Activated CD4-positive, alpha-beta T cell treated with anti-CD3 and anti-CD28 coated beads, Interleukin-2, amount 10 ng/mL, durations not matched to agents 24 days and 14 days (primary cell): Measurements from ENCODE around the gene COA8. TPM values are rescaled to one million over a fixed set of nuclear protein-coding genes. Genes with fewer than 3 reads are reported as not detected.
A peak's percentile ranks its signal among the peaks of the same experiment; 100 is the strongest.

ENCODE experiments used
- DNase-seq: peaks from one replicate; pipeline ENCODE4 v3.0.0; 2022
- H3K27ac Mint-ChIP-seq: one replicate; pipeline ENCODE4 v1.8.0; 2022; ENCODE audit warnings: mild to moderate bottlenecking, mixed read lengths
- H3K27me3 Mint-ChIP-seq: one replicate; pipeline ENCODE4 v1.8.0; 2022; ENCODE audit warnings: mixed read lengths
- H3K36me3 Mint-ChIP-seq: one replicate; pipeline ENCODE4 v1.8.0; 2022; ENCODE audit warnings: low read depth, mild to moderate bottlenecking, mixed read lengths
- H3K4me1 Mint-ChIP-seq: one replicate; pipeline ENCODE4 v1.8.0; 2021; ENCODE audit warnings: mixed read lengths
- H3K4me3 Mint-ChIP-seq: one replicate; pipeline ENCODE4 v1.8.0; 2022; ENCODE audit warnings: mild to moderate bottlenecking, moderate library complexity, mixed read lengths
- H3K9me3 Mint-ChIP-seq: one replicate; pipeline ENCODE4 v1.8.0; 2021; ENCODE audit warnings: mixed read lengths
- intact Hi-C: fragments of 100-400 bp; cut with micrococcal nuclease; formaldehyde crosslinking; loops from one replicate; pipeline ENCODE4 v1.15.1; 2023
- total RNA-seq: library from RNA; stranded (reverse); gene quantifications from 2 replicates; pipeline ENCODE4 v1.2.3, GENCODE V29; 2022

Gene COA8
- total RNA-seq, 1 donor from 2014 or later: 41.2 TPM

DNA sequence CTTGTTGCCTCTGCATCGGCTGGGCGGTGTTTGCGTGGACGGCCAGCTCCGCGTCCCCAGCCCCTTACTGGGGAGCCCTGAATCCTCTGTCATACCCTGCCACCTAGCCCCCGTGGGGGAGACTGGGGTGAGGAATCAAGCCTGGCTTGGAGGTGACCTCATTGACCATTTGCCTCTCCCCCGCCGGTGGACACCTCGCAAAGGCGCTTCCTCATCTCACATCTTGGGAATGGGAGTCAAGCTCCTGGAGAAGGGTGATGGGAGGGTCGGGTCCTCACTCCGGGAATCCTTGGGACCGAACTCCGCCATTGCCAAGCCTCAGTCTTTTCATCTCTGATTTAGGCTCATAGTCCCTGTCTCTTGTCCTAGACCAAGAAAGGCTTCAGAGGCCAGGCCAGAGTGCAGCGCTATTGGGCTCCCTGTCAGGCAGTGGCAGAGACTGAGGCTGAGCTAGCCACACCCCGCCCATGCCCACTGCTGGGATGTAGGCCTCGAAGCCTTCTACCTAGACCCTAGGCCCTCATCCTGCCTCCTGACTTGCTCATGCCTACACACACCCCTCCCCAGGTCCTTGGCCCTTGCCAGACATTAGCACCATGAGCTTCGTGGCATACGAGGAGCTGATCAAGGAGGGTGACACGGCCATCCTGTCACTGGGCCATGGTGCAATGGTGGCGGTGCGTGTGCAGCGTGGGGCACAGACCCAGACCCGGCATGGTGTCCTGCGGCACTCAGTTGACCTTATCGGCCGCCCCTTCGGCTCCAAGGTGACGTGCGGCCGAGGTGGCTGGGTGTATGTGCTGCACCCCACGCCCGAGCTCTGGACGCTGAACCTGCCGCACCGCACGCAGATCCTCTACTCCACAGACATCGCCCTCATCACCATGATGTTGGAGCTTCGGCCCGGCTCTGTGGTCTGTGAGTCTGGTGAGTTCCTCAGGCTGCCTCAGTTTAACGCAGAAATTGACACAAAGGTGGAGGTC lies 33.1 kb upstream of the COA8 start:
- peak overlapping the region; percentile 96 for H3K4me3 Mint-ChIP-seq

DNA sequence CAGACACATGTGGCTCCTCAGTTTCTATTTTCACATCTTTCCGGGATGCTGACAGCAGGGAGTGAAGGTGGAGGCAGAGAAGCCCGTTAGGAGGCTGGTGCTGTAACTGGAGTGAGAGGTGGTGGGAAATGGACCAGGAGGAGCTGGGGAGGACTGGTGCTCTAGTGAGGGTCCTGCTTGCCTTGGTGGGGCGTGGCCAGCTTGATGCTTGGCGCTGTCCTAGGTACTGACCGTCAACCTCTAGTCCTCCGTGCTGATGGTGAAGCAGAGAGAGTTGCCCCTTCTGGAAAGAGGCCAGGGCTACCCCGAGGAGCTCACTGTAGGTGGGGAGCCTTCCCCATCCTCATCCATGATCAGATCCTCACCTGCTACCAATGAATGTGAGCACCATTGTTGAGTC lies 32.4 kb upstream of the COA8 start:
- intact Hi-C loops: no loop called here
- peaks cover 1% of the 10 kb centered on the region for H3K27me3 Mint-ChIP-seq
- peak overlapping the region; percentile 96 for H3K4me3 Mint-ChIP-seq
- peak overlapping the region; percentile 56 for H3K27ac Mint-ChIP-seq
- peaks cover 17% of the 10 kb centered on the region for H3K36me3 Mint-ChIP-seq
- peak; percentile 79 for DNase-seq
- H3K9me3 Mint-ChIP-seq: no peaks in the 10 kb centered on the region
- H3K4me1 Mint-ChIP-seq: peaks cover 28% of the 10 kb centered on the region

More for the DNA sequence above, 33.1 kb upstream of the COA8 start:
- Mint-ChIP-seq H3K27me3 (peaks cover 5% of the 10 kb centered on the region), H3K27ac (peak overlapping the region; percentile 97), H3K36me3 (peaks cover 17% of the 10 kb centered on the region), H3K9me3 (no peaks in the 10 kb centered on the region), H3K4me1 (peaks cover 28% of the 10 kb centered on the region)
- peak; percentile 68 for DNase-seq
- intact Hi-C loops: loop anchor here (2.0 kb wide), 1 partner anchor 33 kb away; the partner anchor contains the start of genes BAG5 and COA8

DNA sequence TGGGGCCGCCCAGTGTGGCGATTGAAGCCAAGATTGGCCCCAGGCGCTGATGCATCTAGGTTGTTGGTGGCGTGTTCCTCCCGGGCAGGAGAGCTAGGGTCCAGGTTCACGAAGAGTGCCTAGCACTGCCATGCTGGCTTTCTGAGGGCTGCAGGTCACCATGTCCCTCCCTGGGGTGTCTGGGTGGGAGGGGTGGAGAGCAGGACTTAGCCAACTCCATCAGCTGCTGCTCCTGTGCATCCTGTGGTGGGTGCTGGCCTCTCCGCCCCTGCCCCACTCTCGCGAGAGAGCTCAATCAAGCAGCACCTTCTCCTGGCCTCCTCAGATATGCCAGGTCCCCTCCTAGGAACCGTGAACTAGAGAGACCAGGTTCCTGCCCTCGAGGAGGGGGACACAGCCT lies 31.9 kb upstream of the COA8 start:
- Mint-ChIP-seq H3K27me3 (peaks cover 1% of the 10 kb centered on the region), H3K4me1 (peaks cover 28% of the 10 kb centered on the region), H3K9me3 (no peaks in the 10 kb centered on the region), H3K27ac (no peak overlapping the region), H3K36me3 (peaks cover 17% of the 10 kb centered on the region), H3K4me3 (peak overlapping the region; percentile 96)
- intact Hi-C loops: no loop called here
- DNase-seq: no peak

DNA sequence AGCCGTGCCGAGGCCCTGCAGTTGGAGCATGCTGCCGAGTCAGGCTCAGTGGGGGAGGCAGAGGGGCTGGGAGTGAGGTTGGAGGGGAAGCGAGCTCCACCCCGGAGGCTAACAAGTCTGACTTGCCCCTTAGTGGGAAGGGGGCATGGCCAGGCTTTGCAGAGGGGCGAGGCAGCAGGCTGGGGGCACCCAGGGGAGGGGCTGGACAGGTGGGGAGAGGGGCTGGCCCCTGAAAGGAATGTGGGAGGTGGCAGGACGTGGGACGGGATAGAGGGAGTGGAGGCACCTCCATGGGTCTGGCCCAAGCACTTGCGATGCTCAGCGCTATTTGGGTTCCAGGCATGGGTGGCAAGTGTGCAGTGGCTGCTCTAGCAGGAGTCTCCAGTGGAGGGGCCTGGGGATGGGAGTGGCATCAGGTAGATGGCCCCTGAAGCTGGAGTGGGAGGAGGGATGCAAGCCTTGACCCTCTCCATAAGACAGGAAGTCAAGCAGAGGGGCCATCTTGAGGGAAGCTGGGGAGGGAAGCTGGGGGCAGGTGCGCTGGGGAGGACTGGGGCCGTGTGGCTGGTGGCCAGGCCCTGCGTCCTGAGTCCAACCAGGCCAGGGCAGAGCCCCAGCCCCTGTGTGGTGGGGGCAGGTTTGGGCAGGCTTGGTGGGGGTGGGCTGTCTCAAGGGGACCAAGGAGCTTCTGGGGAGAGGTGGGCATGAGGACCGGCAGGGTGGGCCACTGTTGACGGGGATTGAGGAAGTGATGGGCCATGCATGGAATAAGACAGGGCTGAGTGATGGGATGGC lies 31.1 kb upstream of the COA8 start:
- Mint-ChIP-seq H3K27me3 (peaks cover 1% of the 10 kb centered on the region), H3K9me3 (no peaks in the 10 kb centered on the region), H3K27ac (peak overlapping the region; percentile 37), H3K4me1 (peaks cover 28% of the 10 kb centered on the region), H3K36me3 (peaks cover 17% of the 10 kb centered on the region), H3K4me3 (peak overlapping the region; percentile 35)
- intact Hi-C loops: no loop called here
- no peak for DNase-seq

DNA sequence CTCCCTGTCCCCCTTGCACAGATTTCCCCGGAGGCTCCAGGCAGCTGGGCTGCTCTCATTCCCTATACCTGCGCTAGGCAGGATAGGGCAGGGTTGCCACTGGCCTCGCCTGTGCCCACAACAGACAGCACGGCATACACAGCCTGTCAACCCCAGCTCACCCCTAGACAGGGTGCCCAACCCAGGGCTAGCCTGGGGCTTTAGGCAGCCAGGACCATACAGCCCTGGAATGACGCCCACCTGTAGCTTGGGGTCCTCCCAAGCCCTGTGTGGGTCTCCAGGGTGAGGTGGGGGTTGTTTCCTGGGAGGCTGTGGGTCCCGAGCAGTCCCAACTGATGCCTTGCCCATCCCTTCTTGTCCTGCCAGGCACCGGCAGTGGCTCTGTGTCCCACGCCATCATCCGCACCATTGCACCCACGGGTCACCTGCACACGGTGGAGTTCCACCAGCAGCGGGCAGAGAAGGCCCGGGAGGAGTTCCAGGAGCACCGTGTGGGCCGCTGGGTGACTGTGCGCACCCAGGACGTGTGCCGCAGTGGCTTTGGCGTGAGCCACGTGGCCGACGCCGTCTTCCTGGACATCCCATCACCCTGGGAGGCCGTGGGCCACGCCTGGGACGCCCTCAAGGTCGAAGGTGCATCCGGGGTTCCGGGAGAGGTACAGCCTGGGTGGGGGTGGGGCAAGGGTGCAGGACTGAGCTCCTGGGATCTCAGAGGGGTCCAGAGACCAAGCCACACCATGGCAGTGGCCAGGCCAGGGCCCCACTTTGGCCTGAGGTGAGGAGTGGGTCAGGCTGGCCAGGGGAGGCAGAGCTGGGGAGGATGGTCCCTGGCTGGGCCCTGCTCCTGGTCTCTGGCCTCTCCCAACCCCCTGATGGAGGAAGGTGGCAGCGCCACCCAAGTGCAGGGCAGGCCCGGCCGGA lies 30.3 kb upstream of the COA8 start:
- peaks cover 22% of the 10 kb centered on the region for H3K4me1 Mint-ChIP-seq
- intact Hi-C loops: no loop called here

DNA sequence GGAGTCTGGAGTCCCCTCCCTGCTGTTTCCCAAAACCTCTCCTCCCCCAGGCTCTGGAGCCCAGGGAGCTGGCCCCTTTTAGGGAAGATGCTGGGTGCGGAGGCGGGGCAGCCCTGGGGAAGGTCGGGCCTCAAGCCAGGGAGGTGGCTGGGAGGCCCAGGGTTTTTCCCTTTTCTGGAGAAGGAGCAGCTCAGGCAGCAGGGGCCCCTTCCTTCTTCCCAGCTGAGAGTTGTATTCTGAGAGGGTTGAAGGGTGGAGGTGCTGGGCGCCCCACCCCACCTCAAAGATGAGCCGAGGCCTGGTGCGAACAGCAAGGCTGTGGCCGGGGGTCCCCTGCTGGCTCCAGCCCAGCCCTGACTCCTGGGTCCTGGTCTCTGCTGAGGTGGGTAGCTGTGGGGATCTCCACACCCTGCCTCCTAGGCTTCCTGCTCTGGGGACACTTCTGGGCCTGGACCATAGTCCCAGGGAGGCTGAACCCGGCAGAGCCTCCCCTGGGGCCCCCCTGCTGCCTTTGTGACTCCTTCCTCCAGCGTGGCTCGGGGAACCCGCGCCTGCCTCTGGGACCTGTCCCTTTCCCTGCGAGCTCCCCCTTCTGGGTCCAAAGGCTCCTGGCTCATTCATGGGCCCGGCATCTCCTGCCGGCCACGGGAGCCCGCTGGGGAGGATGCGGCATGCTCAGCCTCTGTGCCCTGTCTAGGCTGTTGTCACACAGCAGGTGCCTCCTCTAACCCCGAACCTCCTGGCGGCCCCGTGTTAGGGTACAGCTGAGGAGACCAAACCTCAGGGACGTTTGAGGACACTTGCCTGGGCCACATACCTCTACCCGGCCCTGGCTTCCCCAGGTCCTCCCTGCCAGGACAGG lies 29.4 kb upstream of the COA8 start:
- intact Hi-C loops: no loop called here
- Mint-ChIP-seq H3K4me3 (no peak overlapping the region), H3K27me3 (peaks cover 1% of the 10 kb centered on the region), H3K9me3 (no peaks in the 10 kb centered on the region), H3K4me1 (peaks cover 16% of the 10 kb centered on the region), H3K27ac (no peak overlapping the region), H3K36me3 (peaks cover 17% of the 10 kb centered on the region)
- no peak for DNase-seq

More for the DNA sequence above, 30.3 kb upstream of the COA8 start:
- Mint-ChIP-seq H3K9me3 (no peaks in the 10 kb centered on the region), H3K36me3 (peaks cover 17% of the 10 kb centered on the region), H3K4me3 (no peak overlapping the region), H3K27ac (peak overlapping the region; percentile 37), H3K27me3 (peaks cover 1% of the 10 kb centered on the region)
- no peak for DNase-seq

DNA sequence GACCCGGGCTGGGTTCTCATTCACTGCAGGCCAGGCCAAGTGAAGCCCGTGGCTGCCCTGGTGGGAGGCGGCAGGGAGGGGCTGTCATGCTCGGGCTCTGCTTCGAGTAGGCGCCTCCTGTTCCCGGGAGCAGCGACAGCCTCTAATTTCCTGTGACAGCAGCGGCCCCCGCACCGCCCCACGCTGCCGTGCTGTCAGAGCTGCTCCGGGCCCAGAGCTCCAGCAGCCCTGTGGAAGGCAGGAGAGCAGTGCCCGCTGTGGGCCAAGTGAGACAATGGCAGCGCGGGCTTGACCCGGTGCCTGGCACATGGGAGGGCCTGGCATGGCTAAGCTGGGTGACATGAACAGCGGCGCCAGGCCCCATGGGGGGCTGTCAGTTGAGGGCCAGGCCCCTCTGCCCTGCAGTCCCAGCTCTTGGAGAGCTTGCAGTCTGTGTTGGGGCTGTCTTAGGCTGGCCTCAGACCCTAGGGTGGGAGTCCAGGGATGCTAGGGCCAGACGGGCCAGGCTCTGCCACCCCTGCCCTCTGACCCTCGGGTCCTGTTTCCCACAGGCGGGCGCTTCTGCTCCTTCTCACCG lies 28.7 kb upstream of the COA8 start:
- Mint-ChIP-seq H3K36me3 (peaks cover 14% of the 10 kb centered on the region), H3K9me3 (no peaks in the 10 kb centered on the region), H3K4me1 (peaks cover 16% of the 10 kb centered on the region), H3K27ac (no peak overlapping the region), H3K27me3 (peaks cover 1% of the 10 kb centered on the region), H3K4me3 (no peak overlapping the region)
- DNase-seq: no peak
- intact Hi-C loops: no loop called here

DNA sequence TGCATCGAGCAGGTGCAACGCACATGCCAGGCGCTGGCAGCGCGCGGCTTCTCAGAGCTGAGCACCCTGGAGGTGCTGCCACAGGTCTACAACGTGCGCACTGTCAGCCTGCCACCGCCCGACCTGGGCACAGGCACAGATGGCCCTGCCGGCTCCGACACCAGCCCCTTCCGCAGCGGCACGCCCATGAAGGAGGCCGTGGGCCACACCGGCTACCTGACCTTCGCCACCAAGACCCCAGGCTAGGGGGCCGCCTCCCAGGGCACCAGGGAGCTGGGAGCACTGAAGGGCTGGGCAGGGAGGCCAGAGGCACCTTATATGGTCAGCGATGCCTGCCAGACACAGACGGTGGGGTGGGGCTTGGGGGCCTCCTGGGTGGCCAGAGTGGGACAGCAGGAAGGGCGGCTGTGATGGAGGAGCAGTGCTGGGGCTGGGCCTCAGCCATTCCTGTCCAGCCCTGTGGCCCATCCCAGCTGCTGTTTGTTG lies 28.1 kb upstream of the COA8 start:
- Mint-ChIP-seq H3K27me3 (no peaks in the 10 kb centered on the region), H3K4me1 (peaks cover 13% of the 10 kb centered on the region), H3K27ac (no peak overlapping the region), H3K9me3 (no peaks in the 10 kb centered on the region), H3K36me3 (peaks cover 11% of the 10 kb centered on the region), H3K4me3 (no peak overlapping the region)
- intact Hi-C loops: no loop called here
- DNase-seq: no peak

DNA sequence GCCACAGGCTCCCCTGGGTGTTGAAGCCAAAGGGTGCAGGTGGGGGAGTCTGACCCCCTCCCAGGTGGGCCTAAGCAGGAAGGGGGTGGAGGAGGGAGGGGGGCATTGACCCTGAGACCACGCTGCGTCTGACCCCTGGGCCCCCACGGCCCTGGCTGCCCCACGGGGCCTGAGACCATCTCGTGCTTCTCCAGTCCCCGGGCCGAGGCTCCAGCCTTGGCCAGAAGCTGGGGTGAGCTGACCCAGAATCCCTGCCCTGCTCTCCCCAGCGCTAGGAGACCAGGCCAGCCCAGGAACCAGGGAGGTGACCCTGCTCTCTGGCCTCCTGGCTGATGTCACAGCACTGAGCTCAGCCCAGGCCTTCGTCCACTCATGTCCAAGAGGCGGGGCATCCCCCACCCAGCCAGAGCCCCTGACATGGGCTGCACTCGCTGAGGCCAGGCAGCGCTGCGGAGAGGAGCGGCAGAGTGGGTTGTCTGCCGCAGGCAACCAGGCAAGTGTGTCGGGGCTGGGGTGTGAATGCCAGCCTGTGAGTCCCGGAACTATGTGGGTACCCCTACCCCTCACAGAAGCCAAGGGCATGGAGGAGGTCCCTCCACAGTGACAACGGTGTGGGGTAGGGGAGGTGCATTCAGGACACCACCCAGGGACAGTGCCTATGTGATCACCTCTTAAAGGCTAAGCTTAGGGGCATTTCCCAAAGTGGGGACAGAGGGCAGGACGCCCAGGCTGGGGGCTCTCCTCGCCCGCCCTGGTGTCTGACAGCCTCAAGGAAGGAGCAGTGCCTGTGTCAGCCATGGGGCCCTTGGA lies 27.5 kb upstream of the COA8 start:
- intact Hi-C loops: no loop called here
- Mint-ChIP-seq H3K36me3 (peaks cover 9% of the 10 kb centered on the region), H3K4me1 (peaks cover 8% of the 10 kb centered on the region), H3K27me3 (no peaks in the 10 kb centered on the region), H3K4me3 (no peak overlapping the region), H3K9me3 (no peaks in the 10 kb centered on the region), H3K27ac (no peak overlapping the region)
- DNase-seq: no peak

DNA sequence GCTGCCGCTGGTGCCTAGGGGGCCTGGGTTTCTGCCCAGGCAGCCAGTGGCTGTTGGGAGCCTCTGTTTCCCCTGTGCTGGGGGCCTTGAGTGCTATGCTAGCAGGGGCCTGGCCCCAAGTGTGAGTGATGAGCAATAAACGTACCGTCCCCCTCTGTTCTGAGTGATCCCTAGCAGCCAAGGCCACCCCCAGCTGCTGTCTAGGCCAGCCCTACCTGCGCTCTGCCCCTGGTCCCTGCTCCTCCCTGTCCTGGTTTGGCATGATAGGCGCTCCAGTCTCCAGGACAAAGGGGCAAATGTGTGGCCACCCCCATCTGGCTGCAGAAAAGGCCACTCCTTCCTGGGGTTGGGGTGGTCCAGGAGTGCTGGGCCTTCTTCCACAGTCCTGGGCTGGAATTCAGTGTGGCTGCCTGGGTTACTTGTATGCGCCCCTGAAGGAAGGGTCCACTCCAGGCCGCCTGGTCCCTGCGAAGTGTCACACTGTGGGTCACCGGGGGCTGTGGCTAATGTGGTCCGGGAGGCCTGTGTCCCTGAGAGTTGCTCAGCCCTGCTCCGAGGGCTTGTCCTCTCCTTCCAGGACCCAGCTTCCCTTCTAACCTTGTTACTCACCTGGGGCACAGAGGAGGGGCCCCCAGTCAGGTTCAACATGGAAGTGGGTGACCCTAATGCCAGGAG lies 26.7 kb upstream of the COA8 start:
- intact Hi-C loops: no loop called here
- peaks cover 5% of the 10 kb centered on the region for H3K4me1 Mint-ChIP-seq
- no peaks in the 10 kb centered on the region for H3K27me3 Mint-ChIP-seq

DNA sequence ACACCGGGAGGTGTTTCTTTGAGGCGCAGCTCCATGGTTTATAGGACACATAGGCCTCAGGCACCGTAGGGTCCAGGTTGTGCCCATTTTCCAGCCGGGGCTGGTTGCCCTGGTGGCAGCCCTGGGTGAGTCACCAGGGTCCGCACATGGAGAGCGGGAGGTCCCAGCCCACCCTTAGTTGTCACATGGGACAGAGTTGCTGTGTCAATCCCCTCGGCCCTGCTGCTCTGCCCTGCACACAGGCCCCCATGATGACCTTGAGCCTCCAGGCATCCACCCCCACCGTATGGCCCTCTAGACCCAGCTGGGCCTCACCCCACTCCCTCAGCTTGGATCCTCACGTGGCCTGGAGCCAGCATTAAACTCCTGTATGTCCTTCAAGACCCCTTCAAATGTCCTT lies 26.1 kb upstream of the COA8 start:
- Mint-ChIP-seq H3K4me1 (peaks cover under 1% of the 10 kb centered on the region), H3K27ac (no peak overlapping the region), H3K9me3 (no peaks in the 10 kb centered on the region), H3K4me3 (no peak overlapping the region), H3K36me3 (peaks cover 2% of the 10 kb centered on the region), H3K27me3 (no peaks in the 10 kb centered on the region)
- DNase-seq: no peak
- intact Hi-C loops: no loop called here

More for the DNA sequence above, 26.7 kb upstream of the COA8 start:
- Mint-ChIP-seq H3K36me3 (peaks cover 6% of the 10 kb centered on the region), H3K9me3 (no peaks in the 10 kb centered on the region), H3K4me3 (no peak overlapping the region), H3K27ac (no peak overlapping the region)
- no peak for DNase-seq
